Aorta (tissue), 5 donors: ENCODE results near the gene HOMER3. TPM values are rescaled to one million over a fixed set of nuclear protein-coding genes. Genes with fewer than 3 reads are reported as not detected.

Source experiments
- ATAC-seq: fragments of 200-7000 bp; cut with Tn5 transposase; one replicate; pipeline ENCODE4 v1.9.1; 2022; ENCODE audit warnings: moderate library complexity; ENCODE audit not compliant: low FRiP score
- DNase-seq, 2 donors: peaks; one replicate each; pipeline ENCODE4 v3.0.0-alpha.2; 2020
- H3K27ac ChIP-seq, 2 donors: one replicate each; pipeline ENCODE4 v1.5.1; 2013; ENCODE audit warnings: low read length in 2 of 2, mild to moderate bottlenecking in 2 of 2, moderate library complexity in 2 of 2, control low read depth in 1 of 2, inconsistent platforms in 1 of 2, low read depth in 1 of 2
- H3K27me3 ChIP-seq, 2 donors: one replicate each; pipeline ENCODE4 v1.6.1; 2013; ENCODE audit warnings: control low read depth in 1 of 2, low read length in 1 of 2, mild to moderate bottlenecking in 1 of 2, moderate library complexity in 1 of 2; ENCODE audit not compliant: insufficient read depth in 2 of 2, control insufficient read depth in 1 of 2
- H3K36me3 ChIP-seq, 2 donors: one replicate each; pipeline ENCODE4 v1.6.1; 2013; ENCODE audit warnings: control low read depth in 1 of 2, low read length in 1 of 2, mild to moderate bottlenecking in 1 of 2; ENCODE audit not compliant: insufficient read depth in 2 of 2, control insufficient read depth in 1 of 2
- H3K4me1 ChIP-seq, 2 donors: one replicate each; pipeline ENCODE4 v1.6.1; 2013; ENCODE audit warnings: low read length in 2 of 2, control low read depth in 1 of 2, mild to moderate bottlenecking in 1 of 2, moderate library complexity in 1 of 2; ENCODE audit not compliant: insufficient read depth in 2 of 2, control insufficient read depth in 1 of 2
- H3K4me3 ChIP-seq, 2 donors: one replicate each; pipeline ENCODE4 v1.5.1; 2013; ENCODE audit warnings: low read length in 2 of 2, control low read depth in 1 of 2, mild to moderate bottlenecking in 1 of 2
- H3K9me3 ChIP-seq: one replicate; pipeline ENCODE4 v1.6.1; 2013; ENCODE audit warnings: mild to moderate bottlenecking, low read length; ENCODE audit not compliant: control insufficient read depth
- WGBS, 2 donors: extraction: QIAGEN DNeasy Blood & Tissue Kit; methylation state at CpG; one replicate each; pipeline ENCODE4 v1.1.7; 2013; 5-methylcytosine and 5-hydroxymethylcytosine counted together
- intact Hi-C, 2 donors: fragments of 100-400 bp; cut with DNase I; formaldehyde crosslinking; loops; one replicate each; pipeline versions ENCODE4 v1.14.2 to v1.15.0; 2022
- polyA plus RNA-seq, 2 donors: library from polyadenylated mRNA; stranded (reverse); fragments of 200-250 nt; gene quantifications; one replicate each; pipeline ENCODE4 v1.2.3, GENCODE V29; 2013
- total RNA-seq, 2 donors: library from RNA; stranded (reverse); fragmentation: NEBNext Ultra II Directional; extraction: Animal tissue kit (Norgen Biotek cat#: 25700); gene quantifications; one replicate each; pipeline ENCODE4 v1.2.1, GENCODE V29; 2021
- donor health status: healthy with polysubstance abuse.
- donor health status: Bipolar disorder and iron deficiency.
- donor health status: DM: no; HTN: no; CAD: no.
- donor health status: DM: no; HTN: no; CAD: no.
- donor health status: DM: yes; HTN: yes; CAD: no.

HOMER3 gene
- total and polyA plus RNA-seq, 4 donors: 23.6 to 59.9 (median 34.2) TPM

GRCh38 chr19:18897094-18898029 is 43.7 kb downstream of the HOMER3 start:
- no peaks in the 10 kb centered on the region for H3K36me3 ChIP-seq
- ATAC-seq: no peak
- H3K9me3 ChIP-seq: no peaks in the 10 kb centered on the region
- no peaks in the 10 kb centered on the region for H3K4me1 ChIP-seq
- H3K27ac ChIP-seq: no peak overlapping the region
- intact Hi-C loops: no loop called here
- H3K4me3 ChIP-seq: no peak overlapping the region
- H3K27me3 ChIP-seq: no peaks in the 10 kb centered on the region
- WGBS, 2 donors: 95% methylated on average over 25 of the region's 25 CpGs
- no peak for DNase-seq

GRCh38 chr19:18896421-18896841 is 44.6 kb downstream of the HOMER3 start:
- WGBS, 2 donors: 12% methylated on average over 21 to 33 of the region's 33 CpGs
- no peaks in the 10 kb centered on the region for H3K9me3 ChIP-seq
- H3K4me3 ChIP-seq: no peak overlapping the region
- no peak overlapping the region for H3K27ac ChIP-seq
- DNase-seq (no peak), ATAC-seq (no peak)
- intact Hi-C loops: no loop called here
- H3K27me3 ChIP-seq: no peaks in the 10 kb centered on the region
- H3K36me3 ChIP-seq: no peaks in the 10 kb centered on the region
- no peaks in the 10 kb centered on the region for H3K4me1 ChIP-seq

DNA sequence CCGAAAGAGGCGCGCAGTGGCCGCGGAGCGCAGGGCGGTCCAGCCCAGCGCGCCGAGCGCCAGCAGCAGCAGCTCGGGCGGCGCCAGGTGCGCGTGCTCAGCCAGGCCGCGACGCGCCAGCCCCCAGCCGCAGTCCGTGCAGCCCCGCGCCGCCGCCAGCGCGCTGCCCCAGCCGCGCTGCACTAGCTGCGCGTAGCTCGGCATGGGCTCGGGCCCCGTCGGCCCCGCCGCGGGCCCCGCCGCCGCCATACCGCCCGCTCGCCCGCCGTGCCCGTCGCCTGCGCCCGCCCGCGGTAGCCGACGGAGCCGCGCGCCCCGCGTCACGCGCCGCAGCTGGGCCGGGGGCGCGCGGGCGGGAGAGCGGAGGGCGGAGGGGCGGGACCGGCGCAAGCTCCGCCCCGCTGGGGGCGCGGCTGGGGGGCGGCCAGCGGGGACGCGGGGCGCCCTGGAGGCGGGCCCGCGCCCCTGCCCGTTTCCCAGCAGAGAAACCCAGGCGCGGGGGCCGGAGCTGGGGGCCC is 45.1 kb downstream of the HOMER3 start, which contains the start of gene CERS1:
Gene CERS1, minus strand, starts transcription at position 335 of the 518 bp plus-strand sequence. Its CDS starts 86 bp downstream, at position 249.
- no peaks in the 10 kb centered on the region for H3K9me3 ChIP-seq
- ATAC-seq (no peak), DNase-seq (no peak)
- peak within 1 kb of the TSS in 1 of 2 donors; percentile 20 for H3K4me3 ChIP-seq
- H3K27me3 ChIP-seq: no peaks in the 10 kb centered on the region
- H3K4me1 ChIP-seq: no peaks in the 10 kb centered on the region
- H3K36me3 ChIP-seq: no peaks in the 10 kb centered on the region
- WGBS, 2 donors: 0 to 1% methylated on average over 13 to 89 of the region's 89 CpGs
- intact Hi-C loops: no loop called here
- H3K27ac ChIP-seq: no peak within 1 kb of the TSS

GRCh38 chr19:18895038-18895823 is 45.8 kb downstream of the HOMER3 start:
- Histone ChIP-seq H3K27ac (no peak overlapping the region), H3K9me3 (no peaks in the 10 kb centered on the region), H3K27me3 (no peaks in the 10 kb centered on the region), H3K4me3 (no peak overlapping the region), H3K4me1 (no peaks in the 10 kb centered on the region), H3K36me3 (no peaks in the 10 kb centered on the region)
- intact Hi-C loops: no loop called here
- no peak for ATAC-seq
- no peak for DNase-seq
- 0 to 1% methylated on average over 53 to 72 of the region's 72 CpGs for WGBS, 2 donors

- no peak for DNase-seq
Observed at GRCh38 chr19:18894254-18895037, 46.6 kb downstream of the HOMER3 start.

DNA sequence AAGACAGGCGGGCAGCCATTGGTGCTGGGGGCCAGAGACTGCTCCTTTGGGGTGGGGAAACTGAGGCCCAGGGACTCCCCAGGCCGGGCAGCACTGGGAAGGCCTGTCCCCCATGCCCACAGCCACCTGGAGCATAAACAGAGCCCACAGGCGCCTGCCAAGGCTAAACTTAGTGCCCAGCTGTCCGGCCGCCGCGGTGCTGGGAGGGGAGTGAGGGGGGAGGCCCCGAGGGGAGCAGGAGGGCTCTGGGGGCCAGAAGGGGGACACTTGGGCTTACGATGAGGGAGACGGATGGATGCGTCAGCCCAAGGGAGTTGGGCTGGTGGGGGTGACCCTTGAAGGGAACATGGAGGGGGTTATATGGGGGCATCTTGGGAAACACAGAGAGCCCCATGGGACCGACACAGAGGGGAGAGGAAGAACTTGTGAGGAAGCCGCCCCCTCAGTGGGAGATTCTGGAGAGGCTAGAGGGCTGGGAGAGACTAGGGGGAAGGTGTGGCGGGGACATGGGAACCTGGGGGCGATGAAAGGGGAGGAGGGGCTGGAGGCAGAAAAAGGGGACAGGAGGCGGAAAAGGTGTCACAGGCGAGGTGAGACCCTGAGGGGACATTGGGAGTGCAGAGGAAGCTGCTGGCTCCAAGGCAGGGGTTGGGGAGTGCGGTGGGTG is 47.3 kb downstream of the HOMER3 start:
- no peak overlapping the region for H3K4me3 ChIP-seq
- intact Hi-C loops: no loop called here
- no peak overlapping the region for H3K27ac ChIP-seq
- ATAC-seq (no peak), DNase-seq (no peak)
- H3K9me3 ChIP-seq: no peaks in the 10 kb centered on the region
- WGBS, 2 donors: 15 to 26% methylated on average over 16 to 18 of the region's 18 CpGs
- H3K27me3 ChIP-seq: no peaks in the 10 kb centered on the region
- H3K36me3 ChIP-seq: no peaks in the 10 kb centered on the region
- no peaks in the 10 kb centered on the region for H3K4me1 ChIP-seq

More at GRCh38 chr19:18894254-18895037, 46.6 kb downstream of the HOMER3 start:
- 3 to 5% methylated on average over 25 to 28 of the region's 28 CpGs for WGBS, 2 donors
- H3K9me3 ChIP-seq: no peaks in the 10 kb centered on the region
- no peak overlapping the region for H3K4me3 ChIP-seq
- no peaks in the 10 kb centered on the region for H3K27me3 ChIP-seq
- no peaks in the 10 kb centered on the region for H3K36me3 ChIP-seq
- intact Hi-C loops: no loop called here
- no peak overlapping the region for H3K27ac ChIP-seq
- peak; percentile 44 for ATAC-seq
- H3K4me1 ChIP-seq: no peaks in the 10 kb centered on the region

- intact Hi-C loops: no loop called here
- H3K36me3 ChIP-seq: no peaks in the 10 kb centered on the region
Observed at GRCh38 chr19:18889949-18890745, 50.9 kb downstream of the HOMER3 start.

More at GRCh38 chr19:18889949-18890745, 50.9 kb downstream of the HOMER3 start:
- Histone ChIP-seq H3K27me3 (no peaks in the 10 kb centered on the region), H3K4me3 (no peak overlapping the region), H3K9me3 (no peaks in the 10 kb centered on the region), H3K4me1 (no peaks in the 10 kb centered on the region), H3K27ac (no peak overlapping the region)
- 82 to 84% methylated on average over 10 of the region's 10 CpGs for WGBS, 2 donors
- ATAC-seq (no peak), DNase-seq (no peak)
